ENCODE measurements around the gene XCL1. TPM values are rescaled to one million over a fixed set of nuclear protein-coding genes. Genes with fewer than 3 reads are reported as not detected.

Gene XCL1
- total RNA-seq, 4 donors from 2014 or later, result 0.66 TPM; not detected in 3

DNA sequence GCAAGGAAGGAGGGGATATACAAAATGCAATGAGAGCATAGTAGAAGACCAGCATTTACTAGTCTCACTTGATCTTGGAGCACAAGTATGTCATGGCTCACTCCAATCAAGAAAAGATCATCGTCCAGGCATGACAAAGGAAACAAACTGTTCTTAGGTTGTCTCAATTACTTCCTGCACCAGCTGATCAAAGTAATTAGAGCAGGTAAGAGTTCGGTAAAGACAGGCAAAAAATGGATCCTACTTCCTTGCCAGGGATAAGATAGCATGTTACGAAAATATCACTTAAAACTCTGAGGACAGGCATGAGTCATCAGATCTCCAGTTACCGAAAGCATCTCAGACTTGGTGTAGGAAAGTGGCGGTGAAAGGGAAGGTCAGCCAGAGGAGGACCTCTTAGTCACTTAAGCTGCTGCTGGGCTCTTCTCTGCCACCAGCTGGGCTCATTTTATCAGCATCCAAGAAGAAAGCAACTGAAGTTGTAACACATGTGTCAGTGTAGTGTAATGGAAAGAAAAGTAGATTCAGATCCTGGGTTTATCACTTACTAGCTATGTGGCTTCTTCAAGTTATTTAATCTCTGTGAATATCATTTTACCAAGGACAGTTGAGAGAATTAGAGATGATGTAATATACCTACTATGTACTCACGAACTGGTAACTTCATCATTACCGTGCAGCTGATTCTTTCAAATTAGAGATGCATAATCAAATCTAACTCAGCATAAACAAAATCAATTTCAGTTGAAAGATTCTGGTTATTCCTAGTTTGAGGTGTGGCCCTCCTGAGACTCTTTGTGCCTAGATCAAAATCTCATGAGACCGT lies 46.8 kb downstream of the XCL1 start:
- Histone ChIP-seq H3K27me3 (no peaks in the 10 kb centered on the region), H3K9me3 (no peaks in the 10 kb centered on the region), H3K4me3 (no peak overlapping the region), H3K27ac (no peak overlapping the region), H3K36me3 (no peaks in the 10 kb centered on the region), H3K4me1 (peaks cover 0 to 15% (median 0%) of the 10 kb centered on the region in 4 donors)
- DNase-seq (ENCODE audit: low spot score in 2 of 2), result no peak
- WGBS, 2 donors, result 79 to 81% methylated on average over 8 of the region's 8 CpGs
- TF ChIP-seq POLR2A (IDR thresholded peaks at IDR 0.05) (no peak), EP300 (IDR thresholded peaks at IDR 0.05) (no peak)
- TF ChIP-seq, protein P1, sequence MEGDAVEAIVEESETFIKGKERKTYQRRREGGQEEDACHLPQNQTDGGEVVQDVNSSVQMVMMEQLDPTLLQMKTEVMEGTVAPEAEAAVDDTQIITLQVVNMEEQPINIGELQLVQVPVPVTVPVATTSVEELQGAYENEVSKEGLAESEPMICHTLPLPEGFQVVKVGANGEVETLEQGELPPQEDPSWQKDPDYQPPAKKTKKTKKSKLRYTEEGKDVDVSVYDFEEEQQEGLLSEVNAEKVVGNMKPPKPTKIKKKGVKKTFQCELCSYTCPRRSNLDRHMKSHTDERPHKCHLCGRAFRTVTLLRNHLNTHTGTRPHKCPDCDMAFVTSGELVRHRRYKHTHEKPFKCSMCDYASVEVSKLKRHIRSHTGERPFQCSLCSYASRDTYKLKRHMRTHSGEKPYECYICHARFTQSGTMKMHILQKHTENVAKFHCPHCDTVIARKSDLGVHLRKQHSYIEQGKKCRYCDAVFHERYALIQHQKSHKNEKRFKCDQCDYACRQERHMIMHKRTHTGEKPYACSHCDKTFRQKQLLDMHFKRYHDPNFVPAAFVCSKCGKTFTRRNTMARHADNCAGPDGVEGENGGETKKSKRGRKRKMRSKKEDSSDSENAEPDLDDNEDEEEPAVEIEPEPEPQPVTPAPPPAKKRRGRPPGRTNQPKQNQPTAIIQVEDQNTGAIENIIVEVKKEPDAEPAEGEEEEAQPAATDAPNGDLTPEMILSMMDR (IDR thresholded peaks at IDR 0.05), result no peak

- 95 to 96% methylated on average over 4 of the region's 4 CpGs for WGBS, 2 donors
- H3K36me3 ChIP-seq, result no peaks in the 10 kb centered on the region
- no peak for DNase-seq (ENCODE audit: low spot score in 2 of 2)
- H3K4me1 ChIP-seq, result peaks cover 0 to 15% (median 0%) of the 10 kb centered on the region in 4 donors
- H3K27me3 ChIP-seq, result no peaks in the 10 kb centered on the region
- H3K4me3 ChIP-seq, result no peak overlapping the region
- TF ChIP-seq POLR2A (IDR thresholded peaks at IDR 0.05) (no peak), EP300 (IDR thresholded peaks at IDR 0.05) (no peak)
- TF ChIP-seq, protein P1 (IDR thresholded peaks at IDR 0.05), result no peak
- H3K27ac ChIP-seq, result no peak overlapping the region
- H3K9me3 ChIP-seq, result no peaks in the 10 kb centered on the region
Measured at GRCh38 chr1:168623831-168624230, 47.4 kb downstream of the XCL1 start.

DNA sequence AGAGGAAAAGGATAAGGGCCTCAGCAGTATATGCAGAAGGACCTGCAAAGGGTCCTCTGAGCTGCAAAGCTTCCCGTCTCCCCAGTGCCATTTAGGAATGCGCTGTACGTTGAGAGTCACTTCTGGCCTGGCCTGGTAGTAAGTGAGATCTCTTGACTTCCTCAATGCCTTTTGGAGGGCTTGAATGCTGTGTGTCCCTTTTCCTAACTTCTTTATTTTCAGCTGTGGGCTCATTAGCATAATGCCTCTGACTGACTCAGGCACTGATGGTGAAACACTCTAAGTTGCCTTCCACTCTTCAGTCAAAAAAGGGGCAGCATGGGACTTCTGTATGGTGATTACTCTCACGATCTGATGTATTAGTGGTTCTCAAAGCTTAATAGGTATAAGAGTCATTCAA lies 49.9 kb downstream of the XCL1 start:
- 78 to 92% methylated on average over 4 of the region's 4 CpGs for WGBS, 2 donors

GRCh38 chr1:168627370-168627769 lies 51.0 kb downstream of the XCL1 start:
- DNase-seq (ENCODE audit: low spot score in 2 of 2), result no peak
- no peaks in the 10 kb centered on the region for H3K9me3 ChIP-seq
- no peak overlapping the region for H3K27ac ChIP-seq
- no peak overlapping the region for H3K4me3 ChIP-seq
- H3K27me3 ChIP-seq, result no peaks in the 10 kb centered on the region
- no peaks in the 10 kb centered on the region for H3K4me1 ChIP-seq
- no peak for TF ChIP-seq EP300 (IDR thresholded peaks at IDR 0.05)
- WGBS, 2 donors, result 93 to 94% methylated on average over 1 of the region's 1 CpG
- no peaks in the 10 kb centered on the region for H3K36me3 ChIP-seq

More for the DNA sequence above, 49.9 kb downstream of the XCL1 start:
- Histone ChIP-seq H3K36me3 (no peaks in the 10 kb centered on the region), H3K9me3 (no peaks in the 10 kb centered on the region), H3K4me1 (peaks cover 0 to 10% (median 0%) of the 10 kb centered on the region in 4 donors), H3K27me3 (no peaks in the 10 kb centered on the region), H3K4me3 (no peak overlapping the region), H3K27ac (no peak overlapping the region)
- DNase-seq (ENCODE audit: low spot score in 2 of 2), result no peak
- TF ChIP-seq POLR2A (IDR thresholded peaks at IDR 0.05), result no peak
- TF ChIP-seq, protein P1 (IDR thresholded peaks at IDR 0.05), result no peak
- no peak for TF ChIP-seq EP300 (IDR thresholded peaks at IDR 0.05)

DNA sequence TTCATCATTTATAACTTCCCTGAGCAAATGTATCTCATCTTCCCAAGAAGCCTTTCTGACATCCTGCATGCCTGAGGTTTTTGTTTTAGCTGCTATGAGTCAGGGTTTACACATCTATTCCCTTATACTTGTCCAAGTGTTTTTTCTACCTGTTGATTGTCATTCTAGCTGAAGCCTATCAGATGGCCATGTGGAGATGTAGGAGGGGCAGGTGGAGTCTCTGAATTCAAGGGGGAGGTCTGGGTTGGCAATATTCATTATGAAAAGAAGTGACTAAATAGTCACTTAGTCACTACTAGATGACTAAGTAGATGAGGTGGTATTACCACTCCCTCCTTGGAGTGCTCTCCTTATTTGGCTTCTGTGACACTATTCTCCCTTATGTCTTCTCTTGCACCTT lies 52.4 kb downstream of the XCL1 start:
- no peaks in the 10 kb centered on the region for H3K27me3 ChIP-seq
- no peak for DNase-seq (ENCODE audit: low spot score in 2 of 2)
- H3K4me1 ChIP-seq, result no peaks in the 10 kb centered on the region
- no peaks in the 10 kb centered on the region for H3K9me3 ChIP-seq
- no peak overlapping the region for H3K27ac ChIP-seq
- no peak overlapping the region for H3K4me3 ChIP-seq
- no peaks in the 10 kb centered on the region for H3K36me3 ChIP-seq
- TF ChIP-seq, protein P1 (IDR thresholded peaks at IDR 0.05), result no peak
- TF ChIP-seq POLR2A (IDR thresholded peaks at IDR 0.05) (no peak), EP300 (IDR thresholded peaks at IDR 0.05) (no peak)
